Type B pancreatic cell (in vitro differentiated cells): Measurements from ENCODE around the gene RAB37. TPM values are rescaled to one million over a fixed set of nuclear protein-coding genes. Genes with fewer than 3 reads are reported as not detected.

Experiments used
- DNase-seq: peaks from one replicate; pipeline ENCODE4 v3.0.0; 2021; ENCODE audit warnings: mixed read lengths; ENCODE audit not compliant: unreplicated experiment; ENCODE audit errors: extremely low spot score
- H3K27ac Mint-ChIP-seq: 2 replicates; pipeline ENCODE4 v1.8.0; 2021; ENCODE audit warnings: mild to moderate bottlenecking, mixed read lengths
- H3K27me3 Mint-ChIP-seq: 2 replicates; pipeline ENCODE4 v1.8.0; 2021; ENCODE audit warnings: mixed read lengths
- H3K36me3 Mint-ChIP-seq: 2 replicates; pipeline ENCODE4 v1.8.0; 2021; ENCODE audit warnings: mixed read lengths
- H3K4me1 Mint-ChIP-seq: one replicate; pipeline ENCODE4 v1.8.0; 2021; ENCODE audit warnings: mixed read lengths; ENCODE audit not compliant: unreplicated experiment
- H3K4me3 Mint-ChIP-seq: 2 replicates; pipeline ENCODE4 v1.8.0; 2021; ENCODE audit warnings: mild to moderate bottlenecking, mixed read lengths
- H3K9me3 Mint-ChIP-seq: 2 replicates; pipeline ENCODE4 v1.8.0; 2021; ENCODE audit warnings: mixed read lengths
- long read RNA-seq: library from polyadenylated mRNA; unstranded; transcript quantifications from one replicate; pipeline ENCODE4 v2.0.0, GENCODE V29; 2020
- total RNA-seq: library from RNA; stranded (reverse); gene quantifications from 2 replicates; pipeline ENCODE4 v1.2.1, GENCODE V29; 2021; ENCODE audit warnings: low replicate concordance
- TF ChIP-seq, protein P1 (sequence below): fragments of 200-600 bp; sonication (generic); conservative IDR thresholded peaks from 2 replicates; pipeline ENCODE4 v1.5.0; 2021; ENCODE audit warnings: antibody characterized with exemption, mild to moderate bottlenecking

The RAB37 gene, protein sequence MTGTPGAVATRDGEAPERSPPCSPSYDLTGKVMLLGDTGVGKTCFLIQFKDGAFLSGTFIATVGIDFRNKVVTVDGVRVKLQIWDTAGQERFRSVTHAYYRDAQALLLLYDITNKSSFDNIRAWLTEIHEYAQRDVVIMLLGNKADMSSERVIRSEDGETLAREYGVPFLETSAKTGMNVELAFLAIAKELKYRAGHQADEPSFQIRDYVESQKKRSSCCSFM
- 3.4 and 4.2 TPM in 2 replicates for total RNA-seq
- long read RNA-seq, partial matches to known transcripts = 1 of 5 reads
- long read RNA-seq, other reads (novel, unspliced or antisense) = 0 of 5 reads

DNA sequence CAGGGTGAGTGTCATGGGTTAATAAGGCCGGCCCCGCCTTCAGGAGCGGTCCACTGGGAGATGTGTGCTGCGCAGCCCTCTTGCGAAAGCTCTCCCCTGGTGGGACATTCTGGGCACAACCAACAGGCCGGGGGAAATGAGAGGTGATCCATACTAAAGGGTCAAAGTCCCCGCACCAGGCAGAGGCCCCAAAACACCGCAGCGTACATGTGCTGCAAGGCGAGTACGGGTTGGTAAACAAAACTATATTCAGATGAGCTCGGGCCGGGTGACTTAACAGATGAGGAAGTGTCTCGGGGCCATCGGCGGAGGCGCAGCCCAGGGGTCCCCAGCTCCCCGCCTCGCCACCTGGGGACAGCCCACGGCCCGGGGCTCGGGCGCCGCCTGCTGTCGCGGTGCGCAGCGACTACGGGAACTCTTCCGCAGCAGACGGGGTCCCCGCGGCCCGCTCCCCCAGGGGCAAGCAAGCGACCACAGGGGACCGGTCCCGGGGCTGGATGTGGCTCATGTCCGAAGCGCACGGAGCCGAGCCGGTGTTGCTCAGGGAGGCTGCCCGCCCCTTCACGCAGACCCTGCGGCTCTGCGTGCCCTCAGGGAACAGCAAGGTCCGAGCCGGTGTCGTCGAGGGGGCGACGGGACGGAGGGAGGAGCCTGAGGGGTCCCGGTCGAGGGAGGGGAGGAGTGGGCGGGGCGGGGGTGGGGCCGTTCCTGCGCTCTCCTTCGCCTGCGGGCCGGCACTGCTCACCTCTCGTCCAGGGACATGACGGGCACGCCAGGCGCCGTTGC is at the start of gene RAB37:
Gene RAB37 (plus strand): TSS at position 744 of the 786 bp plus-strand sequence. CDS start 17 bp downstream, at position 761.
- H3K27me3 Mint-ChIP-seq = peaks cover 32% of the 10 kb centered on the region
- peaks cover 6% of the 10 kb centered on the region for H3K4me1 Mint-ChIP-seq
- H3K9me3 Mint-ChIP-seq = no peaks in the 10 kb centered on the region
- H3K27ac Mint-ChIP-seq = peak within 1 kb of the TSS; percentile 72
- peak within 1 kb of the TSS; percentile 82 for H3K4me3 Mint-ChIP-seq
- TF ChIP-seq, protein P1, sequence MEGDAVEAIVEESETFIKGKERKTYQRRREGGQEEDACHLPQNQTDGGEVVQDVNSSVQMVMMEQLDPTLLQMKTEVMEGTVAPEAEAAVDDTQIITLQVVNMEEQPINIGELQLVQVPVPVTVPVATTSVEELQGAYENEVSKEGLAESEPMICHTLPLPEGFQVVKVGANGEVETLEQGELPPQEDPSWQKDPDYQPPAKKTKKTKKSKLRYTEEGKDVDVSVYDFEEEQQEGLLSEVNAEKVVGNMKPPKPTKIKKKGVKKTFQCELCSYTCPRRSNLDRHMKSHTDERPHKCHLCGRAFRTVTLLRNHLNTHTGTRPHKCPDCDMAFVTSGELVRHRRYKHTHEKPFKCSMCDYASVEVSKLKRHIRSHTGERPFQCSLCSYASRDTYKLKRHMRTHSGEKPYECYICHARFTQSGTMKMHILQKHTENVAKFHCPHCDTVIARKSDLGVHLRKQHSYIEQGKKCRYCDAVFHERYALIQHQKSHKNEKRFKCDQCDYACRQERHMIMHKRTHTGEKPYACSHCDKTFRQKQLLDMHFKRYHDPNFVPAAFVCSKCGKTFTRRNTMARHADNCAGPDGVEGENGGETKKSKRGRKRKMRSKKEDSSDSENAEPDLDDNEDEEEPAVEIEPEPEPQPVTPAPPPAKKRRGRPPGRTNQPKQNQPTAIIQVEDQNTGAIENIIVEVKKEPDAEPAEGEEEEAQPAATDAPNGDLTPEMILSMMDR = peak; percentile 49
- DNase-seq = no peak
- no peaks in the 10 kb centered on the region for H3K36me3 Mint-ChIP-seq

DNA sequence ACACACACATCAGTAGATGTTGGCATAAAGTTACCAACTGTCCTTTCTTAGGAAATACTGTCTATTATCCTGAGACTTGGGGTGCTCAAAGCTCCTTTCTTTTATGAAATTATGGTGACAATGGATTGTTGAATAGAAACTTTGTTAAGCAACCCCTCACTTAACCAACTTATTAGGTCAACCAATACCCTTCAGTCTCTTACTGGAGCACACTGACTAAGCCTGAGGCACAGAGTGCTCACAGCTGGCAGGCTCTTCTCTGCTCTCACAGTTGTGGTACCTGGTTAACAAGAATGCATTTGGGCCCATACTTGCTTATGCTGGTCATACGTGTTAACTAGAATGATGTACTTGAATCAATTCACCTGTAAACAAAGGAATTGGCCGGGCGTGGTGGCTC is 49.2 kb upstream of the RAB37 start:
- Mint-ChIP-seq H3K4me3 (no peak overlapping the region), H3K27me3 (peaks cover 44% of the 10 kb centered on the region)
- no peak for DNase-seq

DNA sequence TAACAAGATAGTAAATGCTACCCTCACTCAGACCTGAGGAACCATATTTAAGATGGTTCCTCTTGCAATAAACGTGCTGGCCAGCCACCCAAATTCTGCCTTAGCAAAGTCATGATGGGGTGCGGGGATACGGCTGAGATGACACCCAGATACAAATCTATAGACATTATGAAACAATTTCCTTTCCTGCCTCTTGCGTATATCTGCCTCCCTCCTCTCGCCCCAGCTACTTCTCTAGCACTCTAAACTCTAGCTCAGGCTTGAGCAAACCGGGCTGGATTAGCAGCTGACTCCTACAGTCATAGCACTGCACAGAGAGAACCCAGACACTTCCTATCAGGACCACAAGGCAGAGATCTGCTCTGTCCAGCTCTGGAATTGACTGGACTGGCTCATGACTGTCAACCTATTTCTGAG is 46.6 kb upstream of the RAB37 start:
- DNase-seq = no peak
- Mint-ChIP-seq H3K4me1 (no peaks in the 10 kb centered on the region), H3K4me3 (no peak overlapping the region), H3K9me3 (no peaks in the 10 kb centered on the region), H3K36me3 (no peaks in the 10 kb centered on the region), H3K27me3 (peaks cover 51% of the 10 kb centered on the region), H3K27ac (no peak overlapping the region)
- TF ChIP-seq, protein P1 = no peak

More for the DNA sequence above, 49.2 kb upstream of the RAB37 start:
- TF ChIP-seq, protein P1 = no peak
- H3K4me1 Mint-ChIP-seq = no peaks in the 10 kb centered on the region
- H3K36me3 Mint-ChIP-seq = no peaks in the 10 kb centered on the region
- no peaks in the 10 kb centered on the region for H3K9me3 Mint-ChIP-seq
- H3K27ac Mint-ChIP-seq = no peak overlapping the region

DNA sequence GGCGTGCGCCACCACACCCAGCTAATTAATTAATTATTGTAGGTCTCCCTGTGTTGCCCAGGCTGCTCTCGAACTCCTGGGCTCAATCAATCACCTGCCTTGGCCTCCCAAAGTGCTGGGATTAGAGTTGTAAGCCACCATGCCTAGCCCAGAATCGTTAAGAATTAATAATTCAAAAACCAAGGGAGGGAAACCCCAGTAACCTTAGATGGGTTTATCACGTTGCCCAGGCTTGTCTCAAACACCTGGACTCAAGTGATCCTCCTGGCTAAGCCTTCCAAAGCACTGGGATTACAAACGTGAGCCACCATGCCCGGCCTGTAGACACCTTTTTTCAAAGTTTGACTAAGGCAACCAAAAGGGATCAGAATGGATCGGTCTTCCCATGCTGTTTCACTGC is 45.9 kb upstream of the RAB37 start:
- H3K4me3 Mint-ChIP-seq = no peak overlapping the region
- peaks cover 48% of the 10 kb centered on the region for H3K27me3 Mint-ChIP-seq
- no peak overlapping the region for H3K27ac Mint-ChIP-seq
- DNase-seq = no peak
- H3K9me3 Mint-ChIP-seq = no peaks in the 10 kb centered on the region
- TF ChIP-seq, protein P1 = no peak
- no peaks in the 10 kb centered on the region for H3K36me3 Mint-ChIP-seq
- no peaks in the 10 kb centered on the region for H3K4me1 Mint-ChIP-seq

DNA sequence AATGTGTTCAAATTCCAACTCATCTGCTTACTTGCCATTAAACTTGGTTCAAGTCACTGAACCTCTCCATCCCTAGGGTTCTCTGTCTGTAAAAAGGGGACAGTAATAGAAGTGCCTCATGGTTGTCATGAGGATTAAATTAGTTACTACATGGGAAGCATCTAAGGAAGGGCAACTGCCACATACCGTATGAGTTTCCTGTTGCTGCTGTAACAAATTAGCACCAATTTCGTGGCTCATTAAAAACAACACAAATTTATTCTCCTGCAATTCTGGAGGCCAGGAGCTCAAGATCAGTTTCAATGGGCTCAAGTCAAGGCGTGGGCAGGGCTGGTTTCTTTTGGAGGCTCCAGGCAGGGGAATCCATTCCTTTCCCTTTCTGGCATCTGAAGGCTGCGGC is 43.0 kb upstream of the RAB37 start:
- peaks cover 59% of the 10 kb centered on the region for H3K27me3 Mint-ChIP-seq
- DNase-seq = no peak
- H3K4me1 Mint-ChIP-seq = no peaks in the 10 kb centered on the region
- H3K27ac Mint-ChIP-seq = no peak overlapping the region
- H3K9me3 Mint-ChIP-seq = no peaks in the 10 kb centered on the region
- TF ChIP-seq, protein P1 = no peak
- no peak overlapping the region for H3K4me3 Mint-ChIP-seq
- H3K36me3 Mint-ChIP-seq = no peaks in the 10 kb centered on the region
